Measurements from ENCODE around the gene MYH11. TPM values are rescaled to one million over a fixed set of nuclear protein-coding genes. Genes with fewer than 3 reads are reported as not detected.
A peak's percentile ranks its signal among the peaks of the same experiment; 100 is the strongest.

MYH11 gene
- polyA plus RNA-seq, 3 donors = 0.06 TPM; not detected in 2

- intact Hi-C loops (cut with micrococcal nuclease) = no loop called here
- Histone ChIP-seq H3K4me2 (replicated peaks; ENCODE audit: extremely low read depth, low read length, poor library complexity, severe bottlenecking) (no peak overlapping the region), H3K4me1 (ENCODE audit: control insufficient read depth in 1 of 2, insufficient read depth in 2 of 2, low read length in 2 of 2) (no peaks in the 10 kb centered on the region), H3K36me3 (replicated peaks in 1 of 2; ENCODE audit: control insufficient read depth in 1 of 2, insufficient read depth in 2 of 2, low read length in 2 of 2) (no peaks in the 10 kb centered on the region), H3K4me3 (replicated peaks in 1 of 3; ENCODE audit: low read depth in 2 of 3, low read length in 3 of 3) (no peak overlapping the region), H3K27ac (ENCODE audit: low read depth in 1 of 2, low read length in 2 of 2) (no peak overlapping the region), H3K79me2 (ENCODE audit: insufficient read depth, low read length) (no peaks in the 10 kb centered on the region), H3K9me3 (replicated peaks in 1 of 2; ENCODE audit: control insufficient read depth in 1 of 2, insufficient read depth in 1 of 2, low read length in 2 of 2) (no peaks in the 10 kb centered on the region), H3K27me3 (ENCODE audit: control insufficient read depth in 2 of 2, insufficient read depth in 2 of 2, low read length in 2 of 2) (no peaks in the 10 kb centered on the region), H4K20me1 (ENCODE audit: insufficient read depth, low read length) (no peaks in the 10 kb centered on the region), H2AFZ (ENCODE audit: insufficient read depth, low read depth, low read length, poor library complexity, severe bottlenecking) (no peak overlapping the region), H3K9ac (ENCODE audit: insufficient read depth, low read length, poor library complexity, severe bottlenecking) (no peak overlapping the region)
- H3K27me3 Mint-ChIP-seq (ENCODE audit: low read depth in 3 of 3) = peaks cover 0 to 6% (median 3%) of the 10 kb centered on the region in 3 donors
- no peaks in the 10 kb centered on the region for H3K36me3 Mint-ChIP-seq
- peaks cover 0 to 4% (median 0%) of the 10 kb centered on the region in 7 donors for H3K9me3 Mint-ChIP-seq
- H3K4me3 Mint-ChIP-seq = no peak overlapping the region
- no peak for DNase-seq
- TF ChIP-seq CTCF (IDR thresholded peaks at IDR 0.05) = no peak
- peaks cover 12% of the 10 kb centered on the region for H3K4me1 Mint-ChIP-seq
- 67% methylated on average over 1 of the region's 2 CpGs for WGBS (ENCODE audit: insufficient coverage)
- H3K27ac Mint-ChIP-seq = peak overlapping the region in 1 of 7 donors; percentile 50
Observed at GRCh38 chr16:15788846-15789239, 68.0 kb downstream of the MYH11 start.

GRCh38 chr16:15786501-15786900 lies 70.3 kb downstream of the MYH11 start:
- no peaks in the 10 kb centered on the region for H3K79me2 ChIP-seq (ENCODE audit: insufficient read depth, low read length)
- H3K4me1 ChIP-seq (ENCODE audit: control insufficient read depth in 1 of 2, insufficient read depth in 2 of 2, low read length in 2 of 2) = no peaks in the 10 kb centered on the region
- H3K27me3 ChIP-seq (ENCODE audit: control insufficient read depth in 2 of 2, insufficient read depth in 2 of 2, low read length in 2 of 2) = no peaks in the 10 kb centered on the region
- no peak overlapping the region for H3K4me3 ChIP-seq (replicated peaks in 1 of 3; ENCODE audit: low read depth in 2 of 3, low read length in 3 of 3)
- H4K20me1 ChIP-seq (ENCODE audit: insufficient read depth, low read length) = no peaks in the 10 kb centered on the region
- H3K27me3 Mint-ChIP-seq (ENCODE audit: low read depth in 3 of 3) = peaks cover 0 to 5% (median 3%) of the 10 kb centered on the region in 3 donors
- 96% methylated on average over 9 of the region's 11 CpGs for WGBS (ENCODE audit: insufficient coverage)
- no peak overlapping the region for H3K4me3 Mint-ChIP-seq
- no peak for DNase-seq
- intact Hi-C loops (cut with micrococcal nuclease) = no loop called here
- no peak overlapping the region for H2AFZ ChIP-seq (ENCODE audit: insufficient read depth, low read depth, low read length, poor library complexity, severe bottlenecking)
- no peak overlapping the region for H3K9ac ChIP-seq (ENCODE audit: insufficient read depth, low read length, poor library complexity, severe bottlenecking)
- H3K4me2 ChIP-seq (replicated peaks; ENCODE audit: extremely low read depth, low read length, poor library complexity, severe bottlenecking) = no peak overlapping the region
- no peaks in the 10 kb centered on the region for H3K36me3 Mint-ChIP-seq
- H3K4me1 Mint-ChIP-seq = peaks cover 9% of the 10 kb centered on the region
- no peaks in the 10 kb centered on the region for H3K9me3 ChIP-seq (replicated peaks in 1 of 2; ENCODE audit: control insufficient read depth in 1 of 2, insufficient read depth in 1 of 2, low read length in 2 of 2)
- no peak overlapping the region for H3K27ac ChIP-seq (ENCODE audit: low read depth in 1 of 2, low read length in 2 of 2)
- TF ChIP-seq CTCF (IDR thresholded peaks at IDR 0.05) = no peak
- no peak overlapping the region for H3K27ac Mint-ChIP-seq
- H3K36me3 ChIP-seq (replicated peaks in 1 of 2; ENCODE audit: control insufficient read depth in 1 of 2, insufficient read depth in 2 of 2, low read length in 2 of 2) = no peaks in the 10 kb centered on the region
- peaks cover 0 to 4% (median 0%) of the 10 kb centered on the region in 7 donors for H3K9me3 Mint-ChIP-seq
